Central memory CD8-positive, alpha-beta T cell (primary cell): ENCODE data around the gene RTCA.
"Not testable (repeated sequence)": the region's sequence is repeated elsewhere in the genome, so short reads cannot be mapped to it uniquely, and the experiment has no call there.

Source experiments
- ATAC-seq: fragments of 150-1000 bp; cut with Tn5 transposase; replicated peaks from 2 replicates; pipeline ENCODE4 v1.10.0; 2022; ENCODE audit warnings: mild to moderate bottlenecking, moderate FRiP score, moderate number of reproducible peaks; ENCODE audit not compliant: poor library complexity, severe bottlenecking; ENCODE audit errors: extremely low read depth
- DNase-seq, 2 donors: peaks; one replicate each; pipeline ENCODE4 v3.0.0; 2021; ENCODE audit warnings: low spot score in 2 of 2
- H3K27ac Mint-ChIP-seq: one replicate; pipeline ENCODE4 v1.8.0; 2022; ENCODE audit warnings: low read depth, mild to moderate bottlenecking, moderate library complexity, mixed read lengths
- H3K27me3 Mint-ChIP-seq: one replicate; pipeline ENCODE4 v1.8.0; 2022; ENCODE audit warnings: mixed read lengths
- H3K36me3 Mint-ChIP-seq: one replicate; pipeline ENCODE4 v1.8.0; 2022; ENCODE audit warnings: mild to moderate bottlenecking, moderate library complexity, mixed read lengths; ENCODE audit not compliant: insufficient read depth
- H3K4me1 Mint-ChIP-seq: one replicate; pipeline ENCODE4 v1.8.0; 2022; ENCODE audit warnings: mixed read lengths
- H3K4me3 Mint-ChIP-seq: one replicate; pipeline ENCODE4 v1.8.0; 2022; ENCODE audit warnings: mild to moderate bottlenecking, moderate library complexity, mixed read lengths
- H3K9me3 Mint-ChIP-seq: one replicate; pipeline ENCODE4 v1.8.0; 2022; ENCODE audit warnings: mixed read lengths

The RTCA gene

GRCh38 chr1:100321506-100321905 lies 55.5 kb downstream of the RTCA start:
- peaks cover 18% of the 10 kb centered on the region for H3K9me3 Mint-ChIP-seq
- ATAC-seq (no peak), DNase-seq (no peak)
- H3K27me3 Mint-ChIP-seq = no peaks in the 10 kb centered on the region
- H3K4me1 Mint-ChIP-seq = no peaks in the 10 kb centered on the region
- no peak overlapping the region for H3K27ac Mint-ChIP-seq
- H3K36me3 Mint-ChIP-seq = no peaks in the 10 kb centered on the region
- no peak overlapping the region for H3K4me3 Mint-ChIP-seq

- Mint-ChIP-seq H3K9me3 (peaks cover 8% of the 10 kb centered on the region), H3K4me1 (no peaks in the 10 kb centered on the region), H3K27me3 (no peaks in the 10 kb centered on the region), H3K27ac (no peak overlapping the region), H3K36me3 (no peaks in the 10 kb centered on the region), H3K4me3 (no peak overlapping the region)
- ATAC-seq (no peak), DNase-seq (no peak)
Observed at GRCh38 chr1:100322436-100323211, 56.6 kb downstream of the RTCA start.

GRCh38 chr1:100323419-100324106 lies 57.5 kb downstream of the RTCA start:
- H3K4me1 Mint-ChIP-seq = no peaks in the 10 kb centered on the region
- H3K27me3 Mint-ChIP-seq = no peaks in the 10 kb centered on the region
- no peak overlapping the region for H3K27ac Mint-ChIP-seq
- H3K9me3 Mint-ChIP-seq = peaks cover 8% of the 10 kb centered on the region
- no peaks in the 10 kb centered on the region for H3K36me3 Mint-ChIP-seq
- ATAC-seq = no peak
- DNase-seq = no peak
- no peak overlapping the region for H3K4me3 Mint-ChIP-seq

DNA sequence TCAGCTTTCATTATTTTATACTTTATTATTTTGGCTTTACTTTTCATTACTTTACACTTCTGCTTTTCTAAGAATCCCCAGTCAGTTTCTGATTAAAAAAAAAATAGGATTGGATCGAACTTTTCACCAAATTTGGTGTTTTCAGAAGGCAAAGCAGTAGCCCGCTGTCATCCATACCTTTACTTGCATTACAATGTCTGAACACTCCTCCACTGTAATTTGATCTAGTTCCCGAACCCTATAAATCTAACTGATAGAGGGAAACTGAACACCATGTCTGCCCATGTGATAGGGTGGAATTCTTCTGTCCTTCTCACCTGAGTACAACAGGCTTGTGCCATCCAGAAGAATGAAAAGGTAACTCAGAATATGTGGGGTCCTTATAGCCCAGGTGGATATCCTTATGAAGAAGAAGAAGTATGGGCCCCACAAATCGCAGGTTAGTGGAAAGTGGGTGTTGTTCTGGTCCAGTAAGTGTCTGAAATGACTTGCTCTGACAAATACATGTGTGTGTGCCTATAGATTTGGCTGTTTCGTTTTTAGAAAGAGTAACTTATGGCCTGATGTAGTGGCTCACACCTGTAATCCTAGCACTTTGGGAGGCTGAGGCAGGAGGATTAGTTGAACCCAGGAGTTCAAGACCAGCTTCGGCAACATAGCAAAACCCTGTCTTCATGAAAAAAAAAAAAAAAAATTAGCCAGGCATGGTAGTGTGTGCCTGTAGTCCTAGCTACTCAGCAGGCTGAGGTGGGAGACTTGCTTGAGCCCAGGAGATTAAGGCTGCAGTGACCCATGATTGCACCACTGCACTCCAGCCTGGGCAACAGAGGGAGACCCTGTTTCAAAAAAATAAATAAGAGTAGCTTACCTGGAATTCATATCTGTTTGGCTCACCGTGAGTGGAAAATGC lies 59.7 kb downstream of the RTCA start:
- no peaks in the 10 kb centered on the region for H3K4me1 Mint-ChIP-seq
- H3K27ac Mint-ChIP-seq = no peak overlapping the region
- DNase-seq = no peak

GRCh38 chr1:100326325-100326670 lies 60.3 kb downstream of the RTCA start:
- H3K36me3 Mint-ChIP-seq, H3K27ac Mint-ChIP-seq, DNase-seq, H3K4me3 Mint-ChIP-seq, H3K4me1 Mint-ChIP-seq, H3K9me3 Mint-ChIP-seq, H3K27me3 Mint-ChIP-seq, ATAC-seq: not testable (repeated sequence)

More for the DNA sequence above, 59.7 kb downstream of the RTCA start:
- Mint-ChIP-seq H3K9me3 (no peaks in the 10 kb centered on the region), H3K4me3 (no peak overlapping the region), H3K36me3 (no peaks in the 10 kb centered on the region), H3K27me3 (no peaks in the 10 kb centered on the region)
- ATAC-seq = no peak

GRCh38 chr1:100328133-100328532 lies 62.1 kb downstream of the RTCA start:
- Mint-ChIP-seq H3K4me1 (no peaks in the 10 kb centered on the region), H3K27me3 (no peaks in the 10 kb centered on the region), H3K4me3 (no peak overlapping the region), H3K9me3 (no peaks in the 10 kb centered on the region), H3K27ac (no peak overlapping the region), H3K36me3 (no peaks in the 10 kb centered on the region)
- DNase-seq (no peak), ATAC-seq (no peak)

DNA sequence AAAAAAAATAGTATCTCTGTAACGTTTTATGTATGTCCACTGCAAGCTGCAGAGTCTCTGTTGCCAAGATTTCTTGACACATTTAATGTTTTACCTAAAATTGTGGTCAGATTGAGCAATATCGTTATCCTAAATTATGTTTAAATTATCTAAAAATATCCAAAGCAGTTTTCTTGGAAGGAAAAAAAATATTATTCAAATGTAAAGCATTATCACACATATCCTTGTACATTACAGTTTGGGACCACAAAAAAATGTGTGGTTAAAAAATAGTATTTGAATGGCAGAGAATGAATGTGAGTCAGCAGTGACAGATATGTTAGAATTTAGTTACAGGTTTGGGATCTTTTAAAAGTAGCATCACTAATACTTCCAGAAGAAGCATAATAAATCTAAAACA lies 65.1 kb downstream of the RTCA start:
- not testable (repeated sequence) for DNase-seq, ATAC-seq, H3K4me1 Mint-ChIP-seq, H3K4me3 Mint-ChIP-seq, H3K36me3 Mint-ChIP-seq, H3K27ac Mint-ChIP-seq, H3K9me3 Mint-ChIP-seq, H3K27me3 Mint-ChIP-seq

GRCh38 chr1:100332331-100332730 lies 66.3 kb downstream of the RTCA start:
- no peaks in the 10 kb centered on the region for H3K4me1 Mint-ChIP-seq
- H3K27me3 Mint-ChIP-seq = no peaks in the 10 kb centered on the region
- no peak overlapping the region for H3K4me3 Mint-ChIP-seq
- no peaks in the 10 kb centered on the region for H3K36me3 Mint-ChIP-seq
- ATAC-seq (no peak), DNase-seq (no peak)
- no peak overlapping the region for H3K27ac Mint-ChIP-seq
- H3K9me3 Mint-ChIP-seq = no peaks in the 10 kb centered on the region

DNA sequence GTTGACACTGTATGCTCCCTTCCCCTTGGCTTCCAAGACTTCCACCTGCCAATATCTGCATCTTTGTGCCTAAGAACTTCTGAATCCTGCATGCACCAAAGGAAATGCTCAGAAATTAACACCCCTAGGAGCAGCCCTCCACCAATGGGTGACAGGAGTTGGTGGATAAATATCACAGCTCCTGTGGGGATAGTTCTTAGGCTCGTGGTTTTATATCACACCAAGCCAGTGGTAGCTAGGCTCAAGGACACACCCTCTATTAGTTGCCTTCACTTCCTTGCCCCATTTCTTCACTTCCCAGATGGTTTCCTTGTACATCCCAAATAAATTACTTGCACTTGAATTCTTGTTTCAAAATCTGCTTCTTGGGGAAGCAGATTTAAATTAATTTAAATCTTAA lies 69.4 kb downstream of the RTCA start:
- H3K27ac Mint-ChIP-seq = no peak overlapping the region
- no peak overlapping the region for H3K4me3 Mint-ChIP-seq
- H3K27me3 Mint-ChIP-seq = no peaks in the 10 kb centered on the region
- DNase-seq = no peak
- ATAC-seq = no peak
- H3K36me3 Mint-ChIP-seq = no peaks in the 10 kb centered on the region
- H3K9me3 Mint-ChIP-seq = no peaks in the 10 kb centered on the region
- H3K4me1 Mint-ChIP-seq = no peaks in the 10 kb centered on the region

DNA sequence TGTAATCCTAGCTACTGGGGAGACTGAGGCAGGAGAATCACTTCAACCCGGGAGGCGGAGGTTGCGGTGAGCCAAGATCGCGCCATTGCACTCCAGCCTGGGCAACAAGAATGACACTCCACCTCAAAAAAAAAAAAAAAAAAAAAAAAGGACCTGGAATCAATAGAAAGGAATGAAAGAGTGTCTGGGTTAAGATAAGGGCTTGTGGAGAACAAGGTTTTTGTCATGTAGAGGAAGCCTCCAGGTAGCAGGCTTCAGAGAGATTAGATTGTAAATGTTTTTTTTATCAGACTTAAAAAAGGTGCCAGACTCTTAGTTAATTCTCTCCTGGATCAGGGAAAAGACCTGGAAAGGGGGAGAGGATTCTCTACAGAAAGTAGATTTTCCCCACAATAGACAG lies 71.9 kb downstream of the RTCA start:
- not testable (repeated sequence) for H3K27me3 Mint-ChIP-seq, ATAC-seq, DNase-seq, H3K4me3 Mint-ChIP-seq, H3K9me3 Mint-ChIP-seq, H3K36me3 Mint-ChIP-seq, H3K4me1 Mint-ChIP-seq, H3K27ac Mint-ChIP-seq

DNA sequence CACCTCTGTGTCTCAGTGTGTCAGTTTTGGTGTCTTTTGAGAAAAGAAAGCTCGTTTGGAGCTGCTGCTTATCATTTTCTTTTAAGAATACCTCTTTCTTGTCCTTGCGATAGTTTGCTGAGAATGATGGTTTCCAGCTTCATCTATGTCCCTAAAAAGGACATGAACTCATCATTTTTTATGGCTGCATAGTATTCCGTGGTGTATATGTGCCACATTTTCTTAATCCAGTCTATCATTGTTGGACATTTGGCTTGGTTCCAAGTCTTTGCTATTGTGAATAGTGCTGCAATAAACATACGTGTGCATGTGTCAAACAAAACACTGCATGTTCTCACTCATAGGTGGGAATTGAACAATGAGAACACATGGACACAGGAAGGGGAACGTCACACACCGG lies 73.7 kb downstream of the RTCA start:
- H3K4me1 Mint-ChIP-seq, H3K9me3 Mint-ChIP-seq, H3K27me3 Mint-ChIP-seq, H3K27ac Mint-ChIP-seq, ATAC-seq, H3K4me3 Mint-ChIP-seq, H3K36me3 Mint-ChIP-seq, DNase-seq: not testable (repeated sequence)

- H3K27ac Mint-ChIP-seq = no peak overlapping the region
- ATAC-seq (no peak), DNase-seq (no peak)
- H3K27me3 Mint-ChIP-seq = no peaks in the 10 kb centered on the region
- H3K4me1 Mint-ChIP-seq = no peaks in the 10 kb centered on the region
- H3K9me3 Mint-ChIP-seq = no peaks in the 10 kb centered on the region
- H3K36me3 Mint-ChIP-seq = no peaks in the 10 kb centered on the region
- no peak overlapping the region for H3K4me3 Mint-ChIP-seq
Observed at GRCh38 chr1:100340494-100340893, 74.5 kb downstream of the RTCA start.
